MCF 10A (cell line): Measurements from ENCODE around the gene NET1. TPM values are rescaled to one million over a fixed set of nuclear protein-coding genes. Genes with fewer than 3 reads are reported as not detected.
A peak's percentile ranks its signal among the peaks of the same experiment; 100 is the strongest.
"Not testable (repeated sequence)": the region's sequence is repeated elsewhere in the genome, so short reads cannot be mapped to it uniquely, and the experiment has no call there.

Source experiments
- BruUV-seq: library from RNA; stranded (reverse); fragments of 400-500 nt; replicated peaks from 2 replicates; lab custom pipeline; 2021; lab: Mats Ljungman, UMichigan
- CTCF ChIA-PET: fragments of 300-600 bp; sonication (Branson Sonifier 250); formaldehyde crosslinking; extraction: SDS; loops from one replicate; lab custom pipeline; 2021; ENCODE audit warnings: antibody characterized with exemption, inconsistent platforms; lab: Yijun Ruan, JAX
- POLR2A ChIA-PET: fragments of 300-600, 350-650 bp; sonication (Branson Sonifier 250); formaldehyde crosslinking; extraction: SDS; loops from one replicate; lab custom pipeline; 2020; ENCODE audit warnings: antibody characterized with exemption, inconsistent platforms; lab: Yijun Ruan, JAX
- DNase-seq: peaks from one replicate; pipeline ENCODE4 v3.0.0-alpha.2; 2018; ENCODE audit not compliant: unreplicated experiment
- H3K27ac Mint-ChIP-seq: one replicate; pipeline ENCODE4 v1.8.0; 2022; ENCODE audit warnings: mild to moderate bottlenecking, low read depth, mixed read lengths; ENCODE audit not compliant: unreplicated experiment
- H3K27me3 Mint-ChIP-seq: one replicate; pipeline ENCODE4 v1.8.0; 2022; ENCODE audit warnings: mixed read lengths; ENCODE audit not compliant: insufficient read depth, unreplicated experiment
- H3K36me3 Mint-ChIP-seq: one replicate; pipeline ENCODE4 v1.8.0; 2022; ENCODE audit warnings: mild to moderate bottlenecking, moderate library complexity, mixed read lengths; ENCODE audit not compliant: insufficient read depth, unreplicated experiment
- H3K4me1 Mint-ChIP-seq: one replicate; pipeline ENCODE4 v1.8.0; 2022; ENCODE audit warnings: mixed read lengths; ENCODE audit not compliant: insufficient read depth, unreplicated experiment
- H3K4me3 Mint-ChIP-seq: one replicate; pipeline ENCODE4 v1.8.0; 2022; ENCODE audit warnings: mild to moderate bottlenecking, moderate library complexity, mixed read lengths; ENCODE audit not compliant: unreplicated experiment
- H3K9me3 Mint-ChIP-seq: one replicate; pipeline ENCODE4 v1.8.0; 2022; ENCODE audit warnings: mixed read lengths; ENCODE audit not compliant: unreplicated experiment
- intact Hi-C: fragments of 100-400 bp; cut with micrococcal nuclease; formaldehyde crosslinking; loops from 2 replicates; pipeline ENCODE4 v1.14.1; 2022
- total RNA-seq: library from RNA; stranded (reverse); gene quantifications from 2 replicates; pipeline ENCODE4 v1.2.3, GENCODE V29; 2022
- TF ChIP-seq, protein P1 (sequence below): fragments of 200-600 bp; IDR thresholded peaks from one replicate; pipeline ENCODE4 v1.8.0; 2022; ENCODE audit warnings: antibody characterized with exemption, mild to moderate bottlenecking; ENCODE audit not compliant: unreplicated experiment

NET1 gene
- total RNA-seq, 1 experiment from 2014 or later = 40.3 TPM

GRCh38 chr10:5404208-5405041, 7.9 kb upstream of the NET1 start, which contains the start of gene TUBAL3:
TSS of gene TUBAL3 (minus strand) at chr10:5404828. CDS start at chr10:5404792, 36 bp downstream.
- Mint-ChIP-seq H3K36me3 (no peaks in the 10 kb centered on the region), H3K4me3 (no peak within 1 kb of the TSS), H3K9me3 (no peaks in the 10 kb centered on the region), H3K4me1 (peaks cover 5% of the 10 kb centered on the region), H3K27me3 (no peaks in the 10 kb centered on the region), H3K27ac (no peak within 1 kb of the TSS)
- intact Hi-C loops = no loop called here
- BruUV-seq = TSS peak; percentile 76
- CTCF ChIA-PET = interaction anchor here (0.7 to 1.0 kb wide), 3 partner anchors 21 to 554 kb away, joined by 3 to 5 read pairs (median 3); no protein-coding TSS in a partner anchor
- TF ChIP-seq, protein P1, sequence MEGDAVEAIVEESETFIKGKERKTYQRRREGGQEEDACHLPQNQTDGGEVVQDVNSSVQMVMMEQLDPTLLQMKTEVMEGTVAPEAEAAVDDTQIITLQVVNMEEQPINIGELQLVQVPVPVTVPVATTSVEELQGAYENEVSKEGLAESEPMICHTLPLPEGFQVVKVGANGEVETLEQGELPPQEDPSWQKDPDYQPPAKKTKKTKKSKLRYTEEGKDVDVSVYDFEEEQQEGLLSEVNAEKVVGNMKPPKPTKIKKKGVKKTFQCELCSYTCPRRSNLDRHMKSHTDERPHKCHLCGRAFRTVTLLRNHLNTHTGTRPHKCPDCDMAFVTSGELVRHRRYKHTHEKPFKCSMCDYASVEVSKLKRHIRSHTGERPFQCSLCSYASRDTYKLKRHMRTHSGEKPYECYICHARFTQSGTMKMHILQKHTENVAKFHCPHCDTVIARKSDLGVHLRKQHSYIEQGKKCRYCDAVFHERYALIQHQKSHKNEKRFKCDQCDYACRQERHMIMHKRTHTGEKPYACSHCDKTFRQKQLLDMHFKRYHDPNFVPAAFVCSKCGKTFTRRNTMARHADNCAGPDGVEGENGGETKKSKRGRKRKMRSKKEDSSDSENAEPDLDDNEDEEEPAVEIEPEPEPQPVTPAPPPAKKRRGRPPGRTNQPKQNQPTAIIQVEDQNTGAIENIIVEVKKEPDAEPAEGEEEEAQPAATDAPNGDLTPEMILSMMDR = no peak
- POLR2A ChIA-PET = interaction anchor here (0.6 kb wide), 2 partner anchors 42 to 322 kb away, joined by 3 read pairs; no protein-coding TSS in a partner anchor
- DNase-seq = peak; percentile 31

DNA sequence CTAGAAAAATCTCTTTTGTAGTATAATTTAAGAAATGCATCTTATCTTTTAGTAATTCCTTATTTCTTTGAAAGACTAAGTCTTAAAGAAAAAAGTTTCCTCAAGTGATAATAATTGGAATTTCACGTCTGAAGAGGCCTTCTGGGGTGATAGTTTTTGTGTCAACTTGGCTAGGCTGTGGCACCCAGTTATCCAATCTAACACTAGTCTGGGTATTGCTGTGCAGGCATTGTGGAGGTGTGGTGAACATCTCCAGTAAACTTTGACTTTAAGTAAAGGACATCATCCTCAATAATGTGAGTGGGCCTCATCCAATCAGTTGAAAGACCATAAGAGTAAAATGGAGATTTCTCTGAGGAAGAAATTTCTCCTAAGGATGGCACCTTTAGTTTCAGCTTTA, 5.4 kb upstream of the NET1 start:
- CTCF ChIA-PET = interaction anchor here (0.6 kb wide), 1 partner anchor 589 kb away, joined by 3 read pairs; no protein-coding TSS in a partner anchor
- no peak overlapping the region for H3K4me3 Mint-ChIP-seq
- H3K9me3 Mint-ChIP-seq = no peaks in the 10 kb centered on the region
- POLR2A ChIA-PET = interaction anchor here (0.6 kb wide), 1 partner anchor 15 kb away, joined by 4 read pairs; no protein-coding TSS in a partner anchor
- no peak for DNase-seq
- intact Hi-C loops = no loop called here
- H3K27ac Mint-ChIP-seq = no peak overlapping the region
- TF ChIP-seq, protein P1 = no peak
- no peaks in the 10 kb centered on the region for H3K27me3 Mint-ChIP-seq
- H3K36me3 Mint-ChIP-seq = no peaks in the 10 kb centered on the region
- H3K4me1 Mint-ChIP-seq = peaks cover 5% of the 10 kb centered on the region
- BruUV-seq = no TSS peak

- H3K9me3 Mint-ChIP-seq = not testable (repeated sequence)
These were observed 1.6 kb upstream of the NET1 start for GRCh38 chr10:5410787-5411186.

DNA sequence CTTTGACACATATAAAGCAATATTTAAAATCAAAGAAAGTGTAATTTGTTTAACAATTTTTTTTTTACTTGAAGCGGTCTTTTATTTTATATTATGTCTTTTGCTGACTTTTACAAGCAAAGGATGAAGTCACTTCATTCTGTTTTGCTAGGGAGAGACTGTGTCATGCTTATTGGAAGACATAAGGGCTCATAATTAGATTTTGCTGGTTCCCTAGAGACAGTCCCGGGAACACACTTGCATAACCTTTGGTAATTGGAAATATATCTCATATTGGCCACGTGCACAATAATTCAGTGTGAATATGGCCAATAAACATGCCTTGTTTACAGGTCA, 448 bp upstream of the NET1 start:
- BruUV-seq = no TSS peak
- intact Hi-C loops = no loop called here
- TF ChIP-seq, protein P1 = no peak
- ChIA-PET CTCF (interaction anchor here (1.2 kb wide), 1 partner anchor 23 kb away, joined by 6 read pairs; no protein-coding TSS in a partner anchor), POLR2A (interaction anchor here (1.7 to 6.2 kb wide), 3 partner anchors 9 to 18 kb away, joined by 4 to 54 read pairs (median 7); no protein-coding TSS in a partner anchor)
- Mint-ChIP-seq H3K36me3 (no peaks in the 10 kb centered on the region), H3K9me3 (no peaks in the 10 kb centered on the region), H3K27ac (no peak overlapping the region), H3K4me1 (no peaks in the 10 kb centered on the region), H3K4me3 (no peak overlapping the region), H3K27me3 (no peaks in the 10 kb centered on the region)
- DNase-seq = no peak

More at GRCh38 chr10:5410787-5411186, 1.6 kb upstream of the NET1 start:
- intact Hi-C loops, H3K36me3 Mint-ChIP-seq, H3K4me3 Mint-ChIP-seq, BruUV-seq, H3K4me1 Mint-ChIP-seq, H3K27me3 Mint-ChIP-seq, H3K27ac Mint-ChIP-seq, DNase-seq: not testable (repeated sequence)
- ChIA-PET CTCF (interaction anchor here (0.6 to 1.2 kb wide), 5 partner anchors 22 to 596 kb away, joined by 3 to 6 read pairs (median 4); no protein-coding TSS in a partner anchor), POLR2A (interaction anchor here (0.6 to 6.2 kb wide), 3 partner anchors 15 to 120 kb away, joined by 3 to 54 read pairs (median 4); no protein-coding TSS in a partner anchor)
